ENCODE data around the gene DEPDC1B.
"Not testable (repeated sequence)": the region's sequence is repeated elsewhere in the genome, so short reads cannot be mapped to it uniquely, and the experiment has no call there.

DNA sequence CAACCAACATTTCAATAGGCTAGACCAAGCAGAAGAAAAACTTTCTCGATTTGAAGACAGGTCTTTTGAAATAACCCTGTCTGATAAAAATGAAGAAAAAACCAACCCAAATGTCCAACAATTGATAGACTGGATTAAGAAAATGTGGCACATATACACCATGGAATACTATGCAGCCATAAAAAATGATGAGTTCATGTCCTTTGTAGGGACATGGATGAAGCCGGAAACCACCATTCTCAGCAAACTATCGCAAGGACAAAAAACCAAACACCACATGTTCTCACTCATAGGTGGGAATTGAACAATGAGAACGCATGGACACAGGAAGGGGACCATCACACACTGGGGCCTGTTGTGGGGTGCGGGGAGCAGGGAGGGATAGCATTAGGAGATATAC lies 18.0 kb downstream of the DEPDC1B start:
- TF ChIP-seq, protein P1, sequence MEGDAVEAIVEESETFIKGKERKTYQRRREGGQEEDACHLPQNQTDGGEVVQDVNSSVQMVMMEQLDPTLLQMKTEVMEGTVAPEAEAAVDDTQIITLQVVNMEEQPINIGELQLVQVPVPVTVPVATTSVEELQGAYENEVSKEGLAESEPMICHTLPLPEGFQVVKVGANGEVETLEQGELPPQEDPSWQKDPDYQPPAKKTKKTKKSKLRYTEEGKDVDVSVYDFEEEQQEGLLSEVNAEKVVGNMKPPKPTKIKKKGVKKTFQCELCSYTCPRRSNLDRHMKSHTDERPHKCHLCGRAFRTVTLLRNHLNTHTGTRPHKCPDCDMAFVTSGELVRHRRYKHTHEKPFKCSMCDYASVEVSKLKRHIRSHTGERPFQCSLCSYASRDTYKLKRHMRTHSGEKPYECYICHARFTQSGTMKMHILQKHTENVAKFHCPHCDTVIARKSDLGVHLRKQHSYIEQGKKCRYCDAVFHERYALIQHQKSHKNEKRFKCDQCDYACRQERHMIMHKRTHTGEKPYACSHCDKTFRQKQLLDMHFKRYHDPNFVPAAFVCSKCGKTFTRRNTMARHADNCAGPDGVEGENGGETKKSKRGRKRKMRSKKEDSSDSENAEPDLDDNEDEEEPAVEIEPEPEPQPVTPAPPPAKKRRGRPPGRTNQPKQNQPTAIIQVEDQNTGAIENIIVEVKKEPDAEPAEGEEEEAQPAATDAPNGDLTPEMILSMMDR (IDR thresholded peaks at IDR 0.05) = not testable (repeated sequence)
- not testable (repeated sequence) for TF ChIP-seq POLR2A (IDR thresholded peaks at IDR 0.05)

Data from uterus (tissue), 2 donors.